COLO829 (cell line): ENCODE results near the gene RPE65.
A peak's percentile ranks its signal among the peaks of the same experiment; 100 is the strongest.
"Not testable (repeated sequence)": the region's sequence is repeated elsewhere in the genome, so short reads cannot be mapped to it uniquely, and the experiment has no call there.

Source experiments
- DNase-seq: peaks from one replicate; pipeline ENCODE4 v3.0.0; 2012; ENCODE audit warnings: low spot score

The RPE65 gene

DNA sequence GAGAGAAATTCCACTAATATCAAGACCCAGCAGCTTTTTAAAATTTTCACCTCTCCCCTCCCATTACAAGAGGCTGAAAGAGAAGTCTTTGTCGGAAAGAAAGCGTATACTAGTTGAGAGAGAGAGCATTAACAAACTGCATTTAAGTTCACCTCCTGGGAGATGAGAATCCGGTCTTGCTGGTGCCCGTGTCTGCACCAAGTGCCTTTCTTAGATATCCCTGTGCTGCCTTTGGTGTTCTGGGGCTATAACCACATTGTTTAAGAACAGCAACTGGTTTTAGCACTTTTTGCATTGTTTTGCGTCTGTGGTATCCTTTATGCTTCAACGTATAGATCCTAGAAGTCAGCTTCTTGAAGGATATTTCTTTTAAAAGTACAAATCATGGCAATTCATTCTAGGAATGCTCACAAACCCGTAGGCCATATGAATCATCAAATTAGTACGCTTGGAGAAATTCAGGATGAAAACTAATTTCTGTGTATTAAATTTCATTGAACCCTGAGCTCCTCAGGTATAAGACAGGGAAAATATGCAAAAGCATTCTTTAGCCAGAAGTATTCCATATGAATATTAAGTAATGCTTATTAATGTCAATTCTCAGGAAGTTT lies 3.4 kb upstream of the RPE65 start:
- DNase-seq: no peak

DNA sequence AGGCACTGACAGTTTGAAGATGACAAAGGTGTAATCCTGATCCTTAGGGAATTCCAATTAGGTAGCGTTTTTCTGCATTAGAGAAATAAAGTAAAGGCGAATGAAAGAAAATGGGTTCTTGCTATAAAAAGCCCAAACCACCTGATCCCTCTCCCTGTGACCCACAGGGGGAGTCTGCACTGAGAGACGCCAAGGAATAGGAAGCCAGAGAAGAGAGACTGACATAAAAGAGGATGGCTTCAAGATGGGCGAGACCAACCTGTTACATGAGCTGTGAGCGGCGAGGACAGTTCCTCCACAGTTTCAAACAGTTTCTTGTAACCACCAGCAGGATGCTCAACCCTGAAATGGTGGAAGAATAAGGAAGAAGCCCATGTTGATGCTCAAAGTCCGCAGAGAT lies 1.4 kb downstream of the RPE65 start:
- no peak for DNase-seq

DNA sequence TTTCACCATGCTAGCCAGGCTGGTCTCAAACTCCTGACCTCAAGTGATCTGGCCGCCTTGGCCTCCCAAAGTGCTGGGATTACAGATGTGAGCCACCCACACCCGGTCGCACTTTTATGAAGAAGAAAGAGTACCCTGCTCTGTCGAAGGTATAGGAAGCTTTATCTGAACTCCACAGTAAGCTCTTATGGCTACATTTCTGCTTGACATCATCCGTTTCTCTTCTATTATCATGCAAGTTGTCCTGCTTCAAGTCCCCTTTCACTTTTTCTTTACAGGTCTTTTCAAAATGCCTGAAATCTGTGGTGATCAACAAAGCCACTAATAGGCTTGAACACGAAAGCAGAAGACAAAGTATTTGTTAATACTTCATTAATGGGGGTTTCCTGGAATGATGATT lies 4.0 kb downstream of the RPE65 start:
- DNase-seq: no peak

DNA sequence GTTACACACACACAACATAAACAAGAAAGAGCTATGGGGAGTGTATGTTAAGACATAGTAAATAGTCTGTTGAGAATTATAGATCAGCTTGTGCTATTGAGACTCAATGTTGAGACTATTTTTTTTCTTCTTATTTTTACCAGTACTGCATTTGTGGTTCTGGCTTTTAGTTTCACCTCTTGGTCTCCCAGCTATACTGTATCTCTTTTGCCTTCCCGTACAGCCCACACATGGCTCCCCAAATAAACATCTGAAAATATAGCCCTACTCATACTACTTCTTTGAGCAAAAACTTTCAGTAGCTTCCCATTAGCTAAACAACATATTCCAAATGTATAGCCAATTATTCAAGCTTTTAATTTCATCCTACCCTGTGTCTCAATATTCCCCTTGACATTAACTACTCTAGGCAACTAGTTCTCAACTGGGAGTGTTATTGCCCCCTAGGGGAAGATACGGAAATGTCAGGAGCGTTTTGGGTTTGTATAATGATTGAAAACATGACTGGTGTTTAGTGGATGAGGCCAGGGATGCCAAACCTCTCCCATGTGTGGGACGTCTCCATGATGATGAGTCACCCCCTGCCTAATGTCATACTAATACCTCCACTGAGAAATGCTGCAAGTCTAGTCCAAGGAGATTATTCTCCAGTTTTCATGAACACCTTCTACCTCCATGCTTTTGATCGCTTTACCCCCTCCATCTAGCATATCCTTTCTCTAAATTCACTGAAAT lies 6.8 kb downstream of the RPE65 start:
- DNase-seq: peak; percentile 68

DNA sequence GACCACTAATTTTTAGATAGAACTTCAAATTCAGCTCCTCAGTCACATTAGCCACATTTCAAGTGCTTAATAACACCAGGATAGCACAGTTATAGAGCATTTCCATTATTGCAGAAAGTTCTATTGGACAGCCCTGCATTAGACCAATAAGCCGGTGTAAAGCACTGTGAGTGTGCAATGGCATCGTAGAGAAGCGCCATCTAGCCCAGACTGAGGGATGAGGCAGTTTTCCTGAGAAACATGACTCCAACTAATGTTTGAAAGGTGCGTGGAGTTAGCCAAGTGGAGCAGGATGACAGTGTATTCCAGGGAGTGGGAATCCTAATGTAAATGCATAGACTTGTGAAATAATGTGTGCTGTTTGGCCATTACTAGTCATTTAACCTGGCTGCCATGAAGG lies 7.7 kb downstream of the RPE65 start:
- DNase-seq: no peak

DNA sequence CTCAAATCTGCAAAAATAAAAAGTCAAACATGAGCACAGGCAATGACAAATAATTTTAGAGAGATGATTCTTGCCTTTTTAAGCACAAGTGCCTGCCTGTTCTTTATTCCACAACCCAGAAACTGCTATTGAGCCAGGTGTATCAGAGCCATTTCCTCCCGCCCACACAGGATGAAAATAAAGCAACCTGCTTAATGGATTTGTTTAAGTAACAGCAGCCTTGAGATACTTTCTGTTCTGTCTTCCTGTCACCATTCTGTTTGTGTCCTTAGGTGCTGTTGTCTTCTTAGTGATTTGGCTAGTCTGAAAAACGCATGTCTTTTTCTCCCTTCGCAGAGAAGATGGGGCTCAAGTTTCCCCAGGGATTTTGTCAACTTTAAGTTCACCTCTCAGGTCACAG lies 11.4 kb downstream of the RPE65 start:
- no peak for DNase-seq

DNA sequence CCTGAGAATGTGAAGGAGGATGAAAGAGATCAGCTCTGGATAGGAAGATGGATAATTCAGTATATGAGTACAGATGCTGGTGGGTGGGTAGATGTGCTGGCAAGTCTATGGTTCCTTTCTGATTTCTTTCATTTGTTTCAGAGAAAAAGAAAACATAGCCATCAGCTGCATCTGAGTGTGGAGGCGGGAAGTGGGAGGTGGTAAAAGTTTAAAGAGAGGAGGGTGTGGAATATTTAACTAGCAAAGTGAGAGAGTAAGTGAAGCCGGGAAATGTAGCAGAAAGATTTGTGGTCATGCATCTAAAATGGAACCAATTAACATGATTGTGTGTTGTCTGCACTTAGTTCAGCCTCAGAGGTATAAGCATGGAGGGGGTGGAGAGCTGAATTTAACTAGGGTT lies 16.4 kb downstream of the RPE65 start:
- no peak for DNase-seq

DNA sequence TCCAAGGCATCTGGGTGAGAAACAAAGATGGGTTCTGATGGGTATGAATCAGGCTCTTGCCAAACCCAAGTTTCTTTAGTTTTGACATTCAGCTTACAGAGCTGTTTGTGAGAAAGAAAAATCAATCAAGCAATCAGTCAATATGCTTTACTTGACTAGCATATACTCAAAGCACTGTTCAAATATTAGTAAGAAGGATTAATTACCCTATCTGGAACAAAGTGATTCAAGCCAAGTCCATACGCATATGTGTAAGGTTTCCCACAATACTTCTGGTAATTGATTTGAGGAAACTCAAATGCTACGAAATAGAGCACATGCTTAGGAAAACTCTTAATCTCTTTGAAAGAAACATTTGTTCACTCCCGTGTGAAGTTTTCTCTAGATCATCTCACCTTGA lies 18.7 kb downstream of the RPE65 start:
- no peak for DNase-seq

DNA sequence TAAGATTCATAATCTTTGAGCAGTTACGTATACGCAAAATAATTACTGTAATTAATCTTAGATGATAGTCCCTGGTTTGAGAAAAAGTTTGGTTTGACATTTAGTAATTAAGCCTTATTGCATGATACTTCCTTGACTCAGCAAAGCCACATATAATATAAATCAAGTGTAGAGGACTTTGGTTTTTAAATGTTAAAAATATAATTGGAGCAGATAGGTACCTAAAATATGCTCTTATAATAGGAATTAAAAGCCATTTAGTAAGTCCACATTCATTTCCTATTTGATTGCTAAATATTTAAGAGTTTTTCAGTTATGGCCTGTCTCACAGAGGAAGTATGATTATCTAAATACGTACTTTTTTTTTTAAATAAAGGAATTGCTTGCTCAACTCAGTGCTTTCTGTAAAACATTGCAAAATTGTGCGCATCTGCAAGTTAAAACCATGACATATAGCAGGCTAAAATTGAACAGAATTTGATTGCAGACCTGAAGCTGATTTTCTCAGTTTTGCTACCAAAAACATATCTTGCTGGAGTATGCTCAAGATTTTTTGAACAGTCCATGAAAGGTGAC lies 20.4 kb downstream of the RPE65 start:
- no peak for DNase-seq

DNA sequence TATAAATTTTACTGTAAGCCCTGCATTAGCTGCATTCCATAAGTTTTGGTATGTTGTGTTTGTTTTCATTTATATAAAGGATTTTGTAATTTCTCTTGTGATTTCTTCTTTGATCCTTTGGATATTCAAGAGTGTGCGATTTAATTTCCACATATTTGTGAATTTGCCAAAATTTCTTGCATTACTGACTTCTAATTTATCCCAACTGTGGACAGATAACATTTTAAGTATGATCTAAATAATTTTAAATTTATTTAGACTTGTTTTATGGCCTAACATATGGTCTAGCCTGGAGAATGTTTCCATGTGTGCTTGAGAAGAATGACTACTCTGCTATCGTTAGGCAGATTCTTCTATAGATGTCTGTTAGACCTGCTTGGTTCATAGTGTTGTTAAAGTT lies 23.2 kb downstream of the RPE65 start:
- no peak for DNase-seq

DNA sequence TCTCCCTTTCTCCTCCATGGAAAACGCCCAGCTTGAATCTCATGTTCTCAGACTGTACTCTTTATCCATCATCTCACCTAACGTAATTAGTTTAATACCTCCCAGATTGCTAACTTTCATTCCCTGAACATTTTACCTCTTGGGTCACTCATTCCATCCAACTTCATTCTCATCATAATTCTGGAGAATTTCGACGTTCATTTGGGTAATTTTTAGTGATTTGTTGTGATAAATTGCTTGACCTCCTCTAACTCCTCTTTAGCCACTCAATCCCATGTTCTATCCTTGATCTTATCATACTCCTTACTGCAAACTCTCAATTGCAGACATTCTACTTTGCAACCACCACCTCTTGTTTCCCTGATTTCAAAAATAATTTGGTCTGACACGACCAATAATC lies 28.4 kb downstream of the RPE65 start:
- DNase-seq: no peak

DNA sequence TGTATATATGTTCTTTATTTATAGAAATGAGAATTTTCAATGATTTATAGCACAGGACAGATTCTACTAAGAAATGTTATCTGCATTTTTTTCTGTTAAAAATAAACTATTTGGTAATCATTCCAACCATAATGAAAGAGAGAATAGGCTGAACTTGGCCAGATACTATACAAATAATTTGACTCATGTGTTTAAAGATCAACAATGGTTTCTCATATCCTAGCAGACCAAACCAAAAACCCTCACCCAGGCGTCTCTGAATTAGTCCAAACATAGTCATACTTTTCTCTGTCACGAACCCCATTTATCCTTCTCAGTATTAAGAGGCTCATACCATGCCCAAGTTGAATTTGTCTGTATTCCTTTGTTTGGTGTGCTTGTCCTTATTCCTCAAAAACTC lies 40.3 kb downstream of the RPE65 start:
- no peak for DNase-seq

DNA sequence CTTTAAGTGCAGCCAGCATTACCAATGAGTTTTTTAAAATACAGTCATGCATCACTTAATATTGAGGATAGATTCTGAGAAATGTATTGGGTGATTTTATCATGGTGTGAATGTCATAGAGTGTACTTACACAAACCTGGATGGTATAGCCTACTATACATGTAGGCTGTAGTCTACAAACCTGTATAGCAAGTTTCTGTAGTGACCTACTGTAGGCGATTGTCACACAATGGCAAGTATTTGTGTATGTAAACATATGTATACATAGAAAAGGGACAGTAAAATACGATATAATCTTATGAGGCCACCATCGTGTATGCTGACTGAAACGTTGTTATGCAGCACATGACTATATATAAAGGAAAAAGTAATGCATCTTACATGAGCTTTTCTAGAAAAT lies 48.2 kb downstream of the RPE65 start:
- no peak for DNase-seq

DNA sequence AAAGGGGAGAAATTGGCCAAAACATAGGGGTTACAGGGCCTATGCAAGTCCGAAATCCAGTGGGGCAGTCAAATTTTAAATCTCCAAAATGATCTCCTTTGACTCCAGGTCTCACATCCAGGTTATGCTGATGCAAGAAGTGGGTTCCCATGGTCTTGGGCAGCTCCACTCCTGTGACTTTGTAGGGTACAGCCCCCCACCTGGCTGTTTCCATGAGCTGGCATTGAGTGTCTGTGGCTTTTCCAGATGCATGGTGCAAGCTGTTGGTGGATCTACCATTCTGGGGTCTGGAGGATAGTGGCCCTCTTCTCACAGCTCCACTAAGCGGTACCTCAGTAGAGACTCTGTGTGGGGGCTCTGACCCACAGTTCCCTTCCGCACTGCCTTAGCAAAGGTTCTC lies 54.2 kb downstream of the RPE65 start:
- not testable (repeated sequence) for DNase-seq

DNA sequence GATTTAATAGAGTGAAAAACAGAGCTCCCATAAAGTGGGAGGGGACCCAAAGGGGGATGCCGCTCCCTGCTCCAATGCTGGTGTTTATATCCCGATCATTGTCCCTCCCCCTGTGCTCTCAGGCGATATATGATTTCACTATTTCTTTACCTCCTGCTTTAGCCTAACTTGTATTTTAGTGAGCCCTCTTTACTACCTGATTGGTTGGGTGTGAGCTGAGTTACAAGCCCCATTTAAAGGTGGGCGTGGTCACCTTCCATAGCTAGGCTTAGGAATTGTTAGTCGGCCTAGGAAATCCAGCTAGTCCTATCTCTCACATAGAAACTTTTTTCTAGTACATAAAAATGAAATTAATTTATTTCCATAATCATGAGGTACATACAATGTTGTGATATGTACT lies 57.3 kb downstream of the RPE65 start:
- not testable (repeated sequence) for DNase-seq

DNA sequence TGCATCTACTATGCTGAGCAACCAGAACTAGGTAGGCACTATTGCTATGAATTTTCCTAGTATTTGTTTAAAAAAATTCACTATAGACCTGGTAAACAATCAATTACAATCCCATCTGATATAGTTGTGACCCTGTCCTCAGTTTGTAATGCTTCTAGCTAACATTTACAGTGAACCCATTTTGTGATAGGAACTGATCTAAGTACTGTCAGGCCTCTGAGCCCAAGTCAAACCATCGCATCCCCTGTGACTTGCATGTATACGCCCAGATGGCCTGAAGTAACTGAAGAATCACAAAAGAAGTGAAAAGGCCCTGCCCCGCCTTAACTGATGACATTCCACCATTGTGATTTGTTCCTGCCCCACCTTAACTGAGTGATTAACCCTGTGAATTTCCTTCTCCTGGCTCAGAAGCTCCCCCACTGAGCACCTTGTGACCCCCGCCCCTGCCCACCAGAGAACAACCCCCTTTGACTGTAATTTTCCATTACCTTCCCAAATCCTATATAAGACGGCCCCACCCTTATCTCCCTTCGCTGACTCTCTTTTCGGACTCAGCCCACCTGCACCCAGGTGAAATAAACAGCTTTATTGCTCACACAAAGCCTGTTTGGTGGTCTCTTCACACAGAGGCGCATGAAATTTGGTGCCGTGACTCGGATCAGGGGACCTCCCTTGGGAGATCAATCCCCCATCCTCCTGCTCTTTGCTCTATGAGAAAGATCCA lies 63.8 kb downstream of the RPE65 start:
- not testable (repeated sequence) for DNase-seq

DNA sequence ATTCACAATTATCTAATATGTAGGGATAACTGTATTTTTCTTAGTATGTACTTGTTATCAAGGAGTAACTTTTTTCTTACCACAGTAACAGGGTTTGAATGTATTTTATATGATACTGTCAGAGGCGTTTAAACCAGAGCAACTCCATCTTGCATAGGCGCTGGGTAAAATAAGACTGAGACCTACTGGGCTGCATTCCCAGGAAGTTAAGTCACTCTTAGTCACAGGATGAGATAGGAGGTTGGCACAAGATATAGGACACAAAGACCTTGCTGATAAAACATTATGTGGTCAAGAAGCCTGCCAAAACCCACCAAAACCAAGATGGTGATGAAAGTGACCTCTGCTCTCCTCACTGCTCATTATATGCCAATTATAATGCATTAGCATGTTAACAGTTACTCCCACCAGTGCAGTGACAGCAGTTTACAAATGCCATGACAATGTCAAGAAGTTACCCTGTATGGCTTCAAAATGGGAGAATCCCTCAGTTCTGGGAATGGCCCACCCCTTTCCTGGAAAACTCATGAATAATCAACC lies 64.8 kb downstream of the RPE65 start:
- no peak for DNase-seq

DNA sequence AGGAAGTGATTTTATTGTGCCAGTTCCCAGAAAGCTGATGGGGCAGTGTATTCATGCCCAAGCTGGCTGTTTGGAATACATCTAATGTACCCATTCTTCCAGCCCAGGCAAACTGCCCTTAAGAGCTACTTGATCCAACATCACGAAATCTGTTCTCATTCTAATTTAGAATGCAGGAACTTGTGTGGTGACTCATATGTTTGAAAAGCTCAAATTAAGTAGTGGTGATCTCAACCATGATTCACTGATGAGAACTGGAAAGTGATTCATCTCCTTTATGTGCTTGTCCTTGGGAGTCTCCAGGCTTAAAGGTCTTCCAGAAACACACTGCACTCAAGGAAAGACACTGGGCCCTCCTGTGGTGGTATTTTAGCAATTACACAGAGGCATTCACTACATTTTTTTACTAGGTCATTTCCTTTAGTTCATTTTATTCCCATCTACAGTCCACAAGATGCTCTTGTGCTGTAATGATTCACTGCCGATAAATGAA lies 65.4 kb downstream of the RPE65 start:
- DNase-seq: peak; percentile 94

DNA sequence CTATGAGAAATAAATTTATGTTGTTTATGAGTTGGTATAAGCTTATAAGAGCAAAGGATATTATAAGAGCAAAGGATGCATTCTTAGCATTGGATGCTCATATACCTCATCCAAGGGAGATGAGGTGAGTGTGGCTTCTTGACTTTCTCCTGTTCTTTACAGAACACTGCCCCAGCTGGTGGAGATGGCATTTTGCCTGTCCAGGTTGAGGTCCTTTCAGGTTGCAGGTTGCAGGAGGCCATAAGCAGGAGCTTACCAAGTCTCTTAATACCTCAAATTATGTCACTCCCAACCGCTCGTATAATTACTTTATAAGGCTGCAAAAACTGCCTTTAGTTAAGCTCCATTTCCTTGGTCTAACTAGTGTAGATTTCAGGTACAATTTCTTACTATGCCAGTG lies 66.7 kb downstream of the RPE65 start:
- DNase-seq: no peak

DNA sequence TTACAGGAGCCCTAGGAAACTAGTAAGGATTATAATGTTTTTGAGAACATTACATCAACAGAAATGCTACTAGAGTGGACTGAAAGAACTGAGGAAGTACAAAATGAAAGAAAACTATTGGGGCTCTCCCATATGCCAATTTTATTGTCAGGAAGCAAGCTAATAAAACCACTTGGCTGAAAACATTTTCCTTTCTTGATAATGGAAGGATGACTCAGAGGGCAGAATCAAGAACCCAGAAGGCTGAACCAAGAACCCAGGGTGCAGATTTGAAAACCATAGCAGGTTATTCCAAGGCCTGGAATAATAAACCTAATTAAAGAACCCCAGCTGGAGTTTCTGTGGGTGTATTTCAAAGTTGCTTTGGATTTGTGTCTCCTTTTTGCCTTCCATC lies 70.7 kb downstream of the RPE65 start:
- no peak for DNase-seq
